ENCODE results near the gene ANK3. TPM values are rescaled to one million over a fixed set of nuclear protein-coding genes. Genes with fewer than 3 reads are reported as not detected.

The ANK3 gene
- polyA plus RNA-seq, 1 donor from 2014 or later, result 114 TPM

- Histone ChIP-seq H3K36me3 (ENCODE audit: insufficient read depth, low read length) (no peaks in the 10 kb centered on the region), H4K20me1 (ENCODE audit: insufficient read depth) (peaks cover 7% of the 10 kb centered on the region), H3K27me3 (ENCODE audit: insufficient read depth, low read depth, low read length) (no peaks in the 10 kb centered on the region), H3K79me2 (replicated peaks; ENCODE audit: insufficient read depth, low read length) (peaks cover 14% of the 10 kb centered on the region), H2AFZ (ENCODE audit: low read depth, low read length) (no peak overlapping the region), H3F3A (ENCODE audit: insufficient read depth, low read length, poor library complexity, severe bottlenecking) (no peaks in the 10 kb centered on the region), H3K27ac (ENCODE audit: low read length) (no peak overlapping the region), H3K9me2 (ENCODE audit: insufficient read depth, low read length) (no peaks in the 10 kb centered on the region), H3K4me3 (ENCODE audit: low read length) (no peak overlapping the region), H3K9ac (ENCODE audit: low read length) (no peak overlapping the region), H3K9me3 (ENCODE audit: low read length) (no peaks in the 10 kb centered on the region), H3K4me2 (ENCODE audit: low read length) (no peak overlapping the region)
- no peak for TF ChIP-seq TAF1 (IDR thresholded peaks at IDR 0.05; ENCODE audit: low read depth)
- TF ChIP-seq MXI1 (conservative IDR thresholded peaks at IDR 0.05; ENCODE audit: poor library complexity, severe bottlenecking), result no peak
- TF ChIP-seq POLR2AphosphoS5 (IDR thresholded peaks at IDR 0.05), result no peak
- TF ChIP-seq EZH2 (IDR thresholded peaks at IDR 0.05; ENCODE audit: borderline replicate concordance, insufficient read depth, low read length, poor library complexity, severe bottlenecking), result no peak
- TF ChIP-seq RAD21 (conservative IDR thresholded peaks at IDR 0.05), result no peak
These were observed 99.1 kb downstream of the ANK3 start for GRCh38 chr10:60290558-60290957.

GRCh38 chr10:60289800-60290199, 99.9 kb downstream of the ANK3 start:
- Histone ChIP-seq H3K9ac (ENCODE audit: low read length) (no peak overlapping the region), H3K4me2 (ENCODE audit: low read length) (no peak overlapping the region), H3K4me3 (ENCODE audit: low read length) (no peak overlapping the region), H3K27me3 (ENCODE audit: insufficient read depth, low read depth, low read length) (no peaks in the 10 kb centered on the region), H3K36me3 (ENCODE audit: insufficient read depth, low read length) (no peaks in the 10 kb centered on the region), H3K9me2 (ENCODE audit: insufficient read depth, low read length) (no peaks in the 10 kb centered on the region), H2AFZ (ENCODE audit: low read depth, low read length) (no peak overlapping the region), H3K79me2 (replicated peaks; ENCODE audit: insufficient read depth, low read length) (peaks cover 14% of the 10 kb centered on the region), H3K9me3 (ENCODE audit: low read length) (no peaks in the 10 kb centered on the region), H3K27ac (ENCODE audit: low read length) (no peak overlapping the region), H3F3A (ENCODE audit: insufficient read depth, low read length, poor library complexity, severe bottlenecking) (no peaks in the 10 kb centered on the region), H4K20me1 (ENCODE audit: insufficient read depth) (peaks cover 10% of the 10 kb centered on the region)
- TF ChIP-seq RAD21 (conservative IDR thresholded peaks at IDR 0.05), result no peak
- no peak for TF ChIP-seq SMC3 (conservative IDR thresholded peaks at IDR 0.05; ENCODE audit: poor library complexity)

GRCh38 chr10:60288256-60288655, 101.4 kb downstream of the ANK3 start:
- Histone ChIP-seq H4K20me1 (ENCODE audit: insufficient read depth) (peaks cover 10% of the 10 kb centered on the region), H3K79me2 (replicated peaks; ENCODE audit: insufficient read depth, low read length) (peaks cover 14% of the 10 kb centered on the region), H3K9ac (ENCODE audit: low read length) (no peak overlapping the region), H3F3A (ENCODE audit: insufficient read depth, low read length, poor library complexity, severe bottlenecking) (no peaks in the 10 kb centered on the region), H3K9me3 (ENCODE audit: low read length) (no peaks in the 10 kb centered on the region), H3K36me3 (ENCODE audit: insufficient read depth, low read length) (no peaks in the 10 kb centered on the region), H2AFZ (ENCODE audit: low read depth, low read length) (no peak overlapping the region), H3K9me2 (ENCODE audit: insufficient read depth, low read length) (no peaks in the 10 kb centered on the region), H3K4me2 (ENCODE audit: low read length) (no peak overlapping the region), H3K27me3 (ENCODE audit: insufficient read depth, low read depth, low read length) (no peaks in the 10 kb centered on the region), H3K4me3 (ENCODE audit: low read length) (no peak overlapping the region), H3K27ac (ENCODE audit: low read length) (no peak overlapping the region)
- TF ChIP-seq RAD21 (conservative IDR thresholded peaks at IDR 0.05), result no peak
- no peak for TF ChIP-seq POLR2AphosphoS5 (IDR thresholded peaks at IDR 0.05)
- TF ChIP-seq MXI1 (conservative IDR thresholded peaks at IDR 0.05; ENCODE audit: poor library complexity, severe bottlenecking), result no peak
- no peak for TF ChIP-seq SMC3 (conservative IDR thresholded peaks at IDR 0.05; ENCODE audit: poor library complexity)
- no peak for TF ChIP-seq EZH2 (IDR thresholded peaks at IDR 0.05; ENCODE audit: borderline replicate concordance, insufficient read depth, low read length, poor library complexity, severe bottlenecking)
- TF ChIP-seq TAF1 (IDR thresholded peaks at IDR 0.05; ENCODE audit: low read depth), result no peak
- TF ChIP-seq CTCF (IDR thresholded peaks at IDR 0.05; ENCODE audit: poor library complexity, severe bottlenecking), result no peak
- no peak for TF ChIP-seq REST (IDR thresholded peaks at IDR 0.05; ENCODE audit: borderline replicate concordance)
- TF ChIP-seq EP300 (conservative IDR thresholded peaks at IDR 0.05; ENCODE audit: poor library complexity, severe bottlenecking), result no peak
